KOPT-K1 (cell line): ENCODE data around the gene RBM25.
"Not testable (repeated sequence)": the region's sequence is repeated elsewhere in the genome, so short reads cannot be mapped to it uniquely, and the experiment has no call there.

Source experiments
- H3K27ac ChIP-seq: fragments of 200-600 bp; sonication (generic); 2 replicates; pipeline ENCODE4 v1.5.1; 2016; ENCODE audit warnings: antibody characterized with exemption, mild to moderate bottlenecking, low read depth, low read length; ENCODE audit not compliant: poor library complexity, severe bottlenecking
- H3K36me3 ChIP-seq: fragments of 200-600 bp; sonication (generic); 2 replicates; pipeline ENCODE4 v1.5.1; 2017; ENCODE audit warnings: antibody characterized with exemption, mild to moderate bottlenecking, low read length, moderate library complexity; ENCODE audit not compliant: insufficient read depth
- H3K9me3 ChIP-seq: fragments of 200-600 bp; sonication (generic); 2 replicates; pipeline ENCODE4 v1.5.1; 2017; ENCODE audit warnings: antibody characterized with exemption, low read length, mild to moderate bottlenecking; ENCODE audit not compliant: insufficient read depth, poor library complexity, severe bottlenecking

RBM25 gene

GRCh38 chr14:73058224-73058921 is at the start of gene RBM25:
Gene RBM25 (plus strand): TSS chr14:73058534. CDS start chr14:73071642, 13,108 bp downstream.
- no peaks in the 10 kb centered on the region for H3K9me3 ChIP-seq
- H3K27ac ChIP-seq, result peak within 1 kb of the TSS; percentile 87
- peaks cover 26% of the 10 kb centered on the region for H3K36me3 ChIP-seq

- not testable (repeated sequence) for H3K9me3 ChIP-seq, H3K27ac ChIP-seq
- H3K36me3 ChIP-seq, result peaks cover 61% of the 10 kb centered on the region
Measured at GRCh38 chr14:73011189-73011588, 47.1 kb upstream of the RBM25 start.

- peaks cover 60% of the 10 kb centered on the region for H3K36me3 ChIP-seq
- peaks cover 4% of the 10 kb centered on the region for H3K9me3 ChIP-seq
- H3K27ac ChIP-seq, result no peak overlapping the region
Measured at GRCh38 chr14:73014105-73014504, 44.2 kb upstream of the RBM25 start.

GRCh38 chr14:73015552-73015951 is 42.8 kb upstream of the RBM25 start:
- peaks cover 60% of the 10 kb centered on the region for H3K36me3 ChIP-seq
- not testable (repeated sequence) for H3K9me3 ChIP-seq, H3K27ac ChIP-seq

GRCh38 chr14:73016011-73016410 is 42.3 kb upstream of the RBM25 start:
- H3K36me3 ChIP-seq, result peaks cover 64% of the 10 kb centered on the region
- H3K9me3 ChIP-seq, H3K27ac ChIP-seq: not testable (repeated sequence)

GRCh38 chr14:73022051-73022450 is 36.3 kb upstream of the RBM25 start:
- Histone ChIP-seq H3K36me3 (peaks cover 64% of the 10 kb centered on the region), H3K9me3 (no peaks in the 10 kb centered on the region), H3K27ac (no peak overlapping the region)

- H3K9me3 ChIP-seq, result no peaks in the 10 kb centered on the region
- peaks cover 35% of the 10 kb centered on the region for H3K36me3 ChIP-seq
- H3K27ac ChIP-seq, result no peak overlapping the region
Measured at GRCh38 chr14:73025544-73025943, 32.8 kb upstream of the RBM25 start.

GRCh38 chr14:73026243-73026844 is 32.0 kb upstream of the RBM25 start:
- Histone ChIP-seq H3K27ac (peak overlapping the region; percentile 50), H3K36me3 (peaks cover 30% of the 10 kb centered on the region), H3K9me3 (no peaks in the 10 kb centered on the region)

GRCh38 chr14:73026845-73027542 is 31.3 kb upstream of the RBM25 start, which contains the start of gene ZFYVE1:
Gene ZFYVE1 (minus strand): TSS chr14:73027106. CDS start chr14:73024508, 2,598 bp downstream.
- Histone ChIP-seq H3K36me3 (peaks cover 25% of the 10 kb centered on the region), H3K27ac (peak within 1 kb of the TSS; percentile 50), H3K9me3 (no peaks in the 10 kb centered on the region)

- H3K27ac ChIP-seq, result peak overlapping the region; percentile 3
- peaks cover 19% of the 10 kb centered on the region for H3K36me3 ChIP-seq
- no peaks in the 10 kb centered on the region for H3K9me3 ChIP-seq
Measured at GRCh38 chr14:73027546-73027945, 30.8 kb upstream of the RBM25 start.

GRCh38 chr14:73027984-73028383 is 30.4 kb upstream of the RBM25 start:
- Histone ChIP-seq H3K9me3 (no peaks in the 10 kb centered on the region), H3K36me3 (peaks cover 16% of the 10 kb centered on the region), H3K27ac (no peak overlapping the region)

- not testable (repeated sequence) for H3K36me3 ChIP-seq, H3K27ac ChIP-seq, H3K9me3 ChIP-seq
Measured at GRCh38 chr14:73036706-73037450, 21.5 kb upstream of the RBM25 start.

GRCh38 chr14:73047808-73048207 is 10.5 kb upstream of the RBM25 start:
- Histone ChIP-seq H3K27ac (no peak overlapping the region), H3K9me3 (no peaks in the 10 kb centered on the region), H3K36me3 (no peaks in the 10 kb centered on the region)

- no peak overlapping the region for H3K27ac ChIP-seq
- no peaks in the 10 kb centered on the region for H3K9me3 ChIP-seq
- no peaks in the 10 kb centered on the region for H3K36me3 ChIP-seq
Measured at GRCh38 chr14:73049428-73049827, 8.9 kb upstream of the RBM25 start.

GRCh38 chr14:73055251-73055650 is 3.1 kb upstream of the RBM25 start:
- Histone ChIP-seq H3K9me3 (no peaks in the 10 kb centered on the region), H3K36me3 (no peaks in the 10 kb centered on the region), H3K27ac (no peak overlapping the region)
